Ovary (tissue), 9 donors: ENCODE measurements around the gene FARSB. TPM values are rescaled to one million over a fixed set of nuclear protein-coding genes. Genes with fewer than 3 reads are reported as not detected.

Experiments used
- DNase-seq, 5 donors: peaks; one replicate each; pipeline ENCODE4 v3.0.0-alpha.2; 2019 to 2020
- H3K27ac ChIP-seq, 2 donors: fragments of 200-600 bp; one replicate each; pipeline versions ENCODE4 v1.5.1 to v1.8.0; 2019 to 2022
- H3K27me3 ChIP-seq: fragments of 200-600 bp; one replicate; pipeline ENCODE4 v1.8.0; 2022
- H3K36me3 ChIP-seq: fragments of 200-600 bp; sonication (generic); one replicate; pipeline ENCODE4 v1.5.1; 2019
- H3K4me1 ChIP-seq: one replicate; pipeline ENCODE4 v1.8.1; 2013; ENCODE audit warnings: mild to moderate bottlenecking, moderate library complexity; ENCODE audit not compliant: insufficient read depth
- H3K4me3 ChIP-seq: fragments of 200-600 bp; sonication (generic); one replicate; pipeline ENCODE4 v1.5.1; 2017
- H3K9me3 ChIP-seq, 2 donors: fragments of 200-600 bp in 1 of 2; sonication (generic) in 1 of 2; one replicate each; pipeline versions ENCODE4 v1.5.1 to v1.8.1; 2013 to 2019; ENCODE audit warnings: mild to moderate bottlenecking in 1 of 2, moderate library complexity in 1 of 2
- CTCF ChIP-seq, 3 donors: fragments of 450-650 bp in 2 of 3; fragments of 200-600 bp in 1 of 3; IDR thresholded peaks; one replicate each; pipeline versions ENCODE4 v1.5.1 to v1.8.0; 2016 to 2022; ENCODE audit warnings: antibody characterized with exemption in 3 of 3, mild to moderate bottlenecking in 1 of 3
- EP300 ChIP-seq: sonication (generic); formaldehyde crosslinking; IDR thresholded peaks from one replicate; pipeline ENCODE4 v1.6.1; 2017; ENCODE audit warnings: antibody characterized with exemption
- POLR2A ChIP-seq: fragments of 450-650 bp; IDR thresholded peaks from one replicate; pipeline ENCODE4 v1.6.1; 2017; ENCODE audit warnings: antibody characterized with exemption, mild to moderate bottlenecking, moderate library complexity
- WGBS, 3 donors: extraction: QIAGEN DNeasy Blood & Tissue Kit in 1 of 3; methylation state at CpG; one replicate each; pipeline versions ENCODE4 v1.1.5 to v1.1.7; 2013 to 2017; 5-methylcytosine and 5-hydroxymethylcytosine counted together
- intact Hi-C, 4 donors: fragments of 100-400 bp; cut with DNase I; formaldehyde crosslinking; loops; one replicate each; pipeline versions ENCODE4 v1.11.0 to v1.15.1; 2022 to 2023
- polyA plus RNA-seq, 2 donors: library from polyadenylated mRNA; stranded (reverse); fragments of 200-250 nt in 1 of 2; fragments of 350-450 nt in 1 of 2; fragmentation: Illumina TruSeq in 1 of 2; extraction: RNeasy Lipid Tissue Mini Kit (QIAGEN cat#74804) in 1 of 2; gene quantifications; one replicate each; pipeline ENCODE4 v1.2.3, GENCODE V29; 2013 to 2014
- total RNA-seq, 7 donors: library from RNA; depleted of rRNA in 2 of 7; stranded (reverse); fragments of >200 nt in 2 of 7; fragmentation: NEBNext Ultra II Directional in 3 of 7; extraction: Animal tissue kit (Norgen Biotek cat#: 25700) in 3 of 7; gene quantifications; one replicate each; pipeline versions ENCODE4 v1.1.0 to v1.2.4, GENCODE V29; 2016 to 2023
- donor health status: DM: no; HTN: no; CAD: no; lungs with moderate emphysema.
- donor health status: DM: no; HTN: no; CAD: no.
- donor health status: Bipolar disorder and iron deficiency.
- donor health status: DM: yes; HTN: yes; CAD: no.
- donor health status: DM: no; HTN: no; CAD: no.
- donor health status: DM: yes; HTN: yes; CAD: no.

The FARSB gene
- total and polyA plus RNA-seq, 9 donors: 10.3 to 32.0 (median 21.0) TPM

GRCh38 chr2:222656526-222657446, 894 bp upstream of the FARSB start:
- DNase-seq: no peak
- H3K27me3 ChIP-seq: no peaks in the 10 kb centered on the region
- intact Hi-C loops: loop anchor here in 1 of 4 donors (10.0 kb wide), 1 partner anchor 1298 kb away; the partner anchor contains the start of gene MRPL44
- H3K36me3 ChIP-seq: no peaks in the 10 kb centered on the region
- peaks cover 6% of the 10 kb centered on the region for H3K4me1 ChIP-seq
- WGBS, 3 donors: 17 to 18% (median 17%) methylated on average over 13 of the region's 13 CpGs
- peak overlapping the region; percentile 96 for H3K4me3 ChIP-seq
- H3K9me3 ChIP-seq: no peaks in the 10 kb centered on the region
- TF ChIP-seq CTCF (IDR thresholded peaks at IDR 0.05) (no peak), POLR2A (no peak), EP300 (no peak)
- H3K27ac ChIP-seq: peak overlapping the region in 1 of 2 donors; percentile 96

GRCh38 chr2:222653280-222653679, 2.6 kb downstream of the FARSB start:
- DNase-seq: no peak
- no peaks in the 10 kb centered on the region for H3K9me3 ChIP-seq

GRCh38 chr2:222652491-222653255, 3.2 kb downstream of the FARSB start:
- H3K4me1 ChIP-seq: peaks cover 6% of the 10 kb centered on the region
- H3K36me3 ChIP-seq: no peaks in the 10 kb centered on the region
- no peak for DNase-seq
- H3K27me3 ChIP-seq: no peaks in the 10 kb centered on the region
- H3K9me3 ChIP-seq: no peaks in the 10 kb centered on the region
- TF ChIP-seq EP300: no peak
- no peak for TF ChIP-seq POLR2A
- no peak for TF ChIP-seq CTCF (IDR thresholded peaks at IDR 0.05)
- WGBS, 3 donors: 81 to 84% (median 82%) methylated on average over 8 of the region's 8 CpGs
- H3K4me3 ChIP-seq: no peak overlapping the region
- H3K27ac ChIP-seq: no peak overlapping the region
- intact Hi-C loops: loop anchor here in 1 of 4 donors (10.0 kb wide), 1 partner anchor 1302 kb away; the partner anchor contains the start of gene MRPL44

More at GRCh38 chr2:222653280-222653679, 2.6 kb downstream of the FARSB start:
- intact Hi-C loops: loop anchor here in 1 of 4 donors (10.0 kb wide), 1 partner anchor 1302 kb away; the partner anchor contains the start of gene MRPL44
- Histone ChIP-seq H3K4me3 (no peak overlapping the region), H3K36me3 (no peaks in the 10 kb centered on the region), H3K27ac (no peak overlapping the region), H3K27me3 (no peaks in the 10 kb centered on the region), H3K4me1 (peaks cover 6% of the 10 kb centered on the region)
- TF ChIP-seq CTCF (IDR thresholded peaks at IDR 0.05): no peak
- no peak for TF ChIP-seq EP300
- no peak for TF ChIP-seq POLR2A

GRCh38 chr2:222651718-222652418, 4.0 kb downstream of the FARSB start:
- H3K4me1 ChIP-seq: peaks cover 6% of the 10 kb centered on the region
- intact Hi-C loops: loop anchor here in 1 of 4 donors (10.0 kb wide), 1 partner anchor 1303 kb away; the partner anchor contains the start of gene MRPL44
- WGBS, 3 donors: 90 to 94% (median 92%) methylated on average over 4 of the region's 4 CpGs
- no peaks in the 10 kb centered on the region for H3K27me3 ChIP-seq
- H3K9me3 ChIP-seq: no peaks in the 10 kb centered on the region
- no peaks in the 10 kb centered on the region for H3K36me3 ChIP-seq
- no peak for DNase-seq
- no peak for TF ChIP-seq CTCF (IDR thresholded peaks at IDR 0.05)
- no peak for TF ChIP-seq EP300
- no peak for TF ChIP-seq POLR2A
- H3K4me3 ChIP-seq: no peak overlapping the region
- no peak overlapping the region for H3K27ac ChIP-seq
